ENCODE measurements around the gene STAG1. TPM values are rescaled to one million over a fixed set of nuclear protein-coding genes. Genes with fewer than 3 reads are reported as not detected.

The STAG1 gene
- total and polyA plus RNA-seq, 2 experiments from 2014 or later, result 9.0 to 21.9 TPM

GRCh38 chr3:136490646-136491405, 261.4 kb downstream of the STAG1 start (continued):
- no peak for TF ChIP-seq ETS1 (IDR thresholded peaks at IDR 0.05)
- no peak for TF ChIP-seq JUNB (IDR thresholded peaks at IDR 0.05; ENCODE audit: unreplicated experiment)
- no peak for TF ChIP-seq POLR2AphosphoS5 (IDR thresholded peaks at IDR 0.05; ENCODE audit: low read depth)
- no peak for TF ChIP-seq ZNF331 (CRISPR knock-in tag; IDR thresholded peaks at IDR 0.05; ENCODE audit: low read depth)
- TF ChIP-seq ZNF114 (CRISPR knock-in tag; IDR thresholded peaks at IDR 0.05), result no peak
- no peak for TF ChIP-seq NANOG (IDR thresholded peaks at IDR 0.05; ENCODE audit: borderline replicate concordance)
- no peak for TF ChIP-seq EZH2 (IDR thresholded peaks at IDR 0.05; ENCODE audit: low read depth, unreplicated experiment)

- DNase-seq (ENCODE audit: low spot score), result no peak
- no peak overlapping the region for H3K27ac ChIP-seq (ENCODE audit: low read depth)
- no peak overlapping the region for H3K27ac Mint-ChIP-seq
- H2AFZ ChIP-seq, result no peak overlapping the region
- no peak for ATAC-seq
- H3F3A ChIP-seq (replicated peaks; ENCODE audit: low read depth), result no peaks in the 10 kb centered on the region
- H3K4me3 Mint-ChIP-seq, result no peak overlapping the region
- H3K4me1 Mint-ChIP-seq, result no peaks in the 10 kb centered on the region; the same call in 2 of the 3 replicates
- no peaks in the 10 kb centered on the region for H3K9me2 ChIP-seq (ENCODE audit: insufficient read depth)
- no peaks in the 10 kb centered on the region for H4K20me1 ChIP-seq (replicated peaks; ENCODE audit: insufficient read depth)
- H3K79me2 ChIP-seq (replicated peaks; ENCODE audit: insufficient read depth), result no peaks in the 10 kb centered on the region
- peaks cover 26% of the 10 kb centered on the region; the same call in 2 of the 3 replicates for H3K36me3 Mint-ChIP-seq (ENCODE audit: low read depth)
- no peaks in the 10 kb centered on the region for H3K27me3 ChIP-seq (ENCODE audit: insufficient read depth)
- no peak overlapping the region for H3K4me2 ChIP-seq
- H3K27me3 Mint-ChIP-seq (ENCODE audit: insufficient read depth, low read depth, poor library complexity), result peaks cover 2% of the 10 kb centered on the region
- peaks cover 8% of the 10 kb centered on the region; the same call in 2 of the 3 replicates for H3K9me3 Mint-ChIP-seq
- H3K36me3 ChIP-seq (ENCODE audit: insufficient read depth), result 0 out of 2 replicates have a peak, but pooled peaks cover 5% of the 10 kb centered on the region
- H3K4me3 ChIP-seq, result no peak overlapping the region
- no peaks in the 10 kb centered on the region for H3K4me1 ChIP-seq (ENCODE audit: insufficient read depth)
- TF ChIP-seq CTCF (conservative IDR thresholded peaks at IDR 0.05; ENCODE audit: low read depth in 2 of 2) (no peak), ZNF114 (CRISPR knock-in tag; IDR thresholded peaks at IDR 0.05) (no peak), ZNF331 (CRISPR knock-in tag; IDR thresholded peaks at IDR 0.05; ENCODE audit: low read depth) (no peak), STAT1 (IDR thresholded peaks at IDR 0.05; ENCODE audit: unreplicated experiment) (no peak), CREB1 (CRISPR knock-in tag; IDR thresholded peaks at IDR 0.05; ENCODE audit: low read depth) (no peak), ETS1 (IDR thresholded peaks at IDR 0.05) (no peak), REST (IDR thresholded peaks at IDR 0.05; ENCODE audit: unreplicated experiment) (no peak), NANOG (IDR thresholded peaks at IDR 0.05; ENCODE audit: borderline replicate concordance) (no peak)
These were observed 266.4 kb downstream of the STAG1 start for GRCh38 chr3:136485777-136486176.
